Stimulated activated CD4-positive, alpha-beta T cell treated with anti-CD3 and anti-CD28 coated beads, Interleukin-2, amount 100 ng/mL, for 48 hours (primary cell): ENCODE data around the gene RIC8B.
"Not testable (repeated sequence)": the region's sequence is repeated elsewhere in the genome, so short reads cannot be mapped to it uniquely, and the experiment has no call there.

Experiments
- DNase-seq, 2 donors: peaks; one replicate each; pipeline ENCODE4 v3.0.0-alpha.2; 2020

The RIC8B gene

GRCh38 chr12:106910202-106910601 is 135.7 kb downstream of the RIC8B start:
- DNase-seq, result no peak

GRCh38 chr12:106911581-106911980 is 137.1 kb downstream of the RIC8B start:
- DNase-seq, result no peak

GRCh38 chr12:106913456-106913855 is 139.0 kb downstream of the RIC8B start:
- DNase-seq, result no peak

GRCh38 chr12:106914796-106915634 is 140.5 kb downstream of the RIC8B start:
- no peak for DNase-seq

- no peak for DNase-seq
Measured at GRCh38 chr12:106915635-106916026, 141.1 kb downstream of the RIC8B start.

GRCh38 chr12:106917503-106917902 is 143.0 kb downstream of the RIC8B start:
- no peak for DNase-seq

GRCh38 chr12:106918746-106919145 is 144.3 kb downstream of the RIC8B start:
- DNase-seq, result no peak

GRCh38 chr12:106919910-106920544 is 145.5 kb downstream of the RIC8B start:
- DNase-seq, result no peak

GRCh38 chr12:106921976-106922375 is 147.5 kb downstream of the RIC8B start:
- not testable (repeated sequence) for DNase-seq

- DNase-seq, result not testable (repeated sequence)
Measured at GRCh38 chr12:106923594-106923993, 149.1 kb downstream of the RIC8B start.

GRCh38 chr12:106924268-106924861 is 149.9 kb downstream of the RIC8B start:
- DNase-seq, result no peak

GRCh38 chr12:106926657-106927056 is 152.2 kb downstream of the RIC8B start:
- DNase-seq, result no peak

GRCh38 chr12:106934277-106934676 is 159.8 kb downstream of the RIC8B start:
- no peak for DNase-seq
